Pancreas (tissue), 10 donors: Measurements from ENCODE around the gene MBTD1. TPM values are rescaled to one million over a fixed set of nuclear protein-coding genes. Genes with fewer than 3 reads are reported as not detected.

Experiments used
- ATAC-seq, 4 donors: fragments of 200-7000 bp; cut with Tn5 transposase; one replicate each; pipeline versions ENCODE4 v1.8.0 to v1.9.1; 2020; ENCODE audit warnings: mild to moderate bottlenecking in 4 of 4, moderate library complexity in 4 of 4
- DNase-seq, 6 donors: peaks; one replicate each; pipeline ENCODE4 v3.0.0-alpha.2; 2020
- FAIRE-seq: peaks from 2 replicates; lab custom pipeline; 2012; peaks lifted over from hg19 to GRCh38; lab: Jason Lieb, UNC
- H3K27ac ChIP-seq, 4 donors: fragments of 200-600 bp; sonication (generic); 1 replicate in 3 of 4; 2 replicates in 1 of 4; pipeline versions ENCODE4 v1.5.0 to v1.8.0; 2020
- H3K27me3 ChIP-seq, 4 donors: fragments of 200-600 bp; one replicate each; pipeline ENCODE4 v1.8.0; 2021
- H3K36me3 ChIP-seq, 3 donors: fragments of 200-600 bp; sonication (generic) in 1 of 3; one replicate each; pipeline versions ENCODE4 v1.5.0 to v1.8.0; 2020 to 2021
- H3K4me1 ChIP-seq, 3 donors: fragments of 200-600 bp; one replicate each; pipeline ENCODE4 v1.8.0; 2021
- H3K4me3 ChIP-seq, 4 donors: fragments of 200-600 bp; sonication (generic) in 2 of 4; one replicate each; pipeline versions ENCODE4 v1.5.0 to v1.8.0; 2020 to 2021
- H3K9me3 ChIP-seq, 4 donors: fragments of 200-600 bp; one replicate each; pipeline ENCODE4 v1.8.0; 2021
- CTCF ChIP-seq, 4 donors: fragments of 200-600 bp; sonication (generic) in 3 of 4; IDR thresholded peaks; one replicate each; pipeline versions ENCODE4 v1.5.0 to v1.8.0; 2021; ENCODE audit warnings: antibody characterized with exemption in 4 of 4
- WGBS, 2 donors: extraction: QIAGEN DNeasy Blood & Tissue Kit; methylation state at CpG; one replicate each; pipeline ENCODE4 v1.1.7; 2013; 5-methylcytosine and 5-hydroxymethylcytosine counted together
- intact Hi-C, 3 donors: fragments of 100-400 bp; cut with DNase I; formaldehyde crosslinking; loops; one replicate each; pipeline versions ENCODE4 v1.11.1 to v1.14.2; 2022
- polyA plus RNA-seq, 2 donors: library from polyadenylated mRNA; stranded (reverse); fragments of 200-250 nt; gene quantifications; one replicate each; pipeline ENCODE4 v1.2.3, GENCODE V29; 2013
- total RNA-seq, 6 donors: library from RNA; stranded (reverse); fragmentation: NEBNext Ultra II Directional in 4 of 6; extraction: Animal tissue kit (Norgen Biotek cat#: 25700) in 4 of 6; gene quantifications; one replicate each; pipeline versions ENCODE4 v1.2.1 to v1.2.4, GENCODE V29; 2021 to 2023
- donor health status: healthy with polysubstance abuse.
- donor health status: DM: no; HTN: no; CAD: no; lungs with moderate emphysema.
- donor health status: DM: no; HTN: no; CAD: no.
- donor health status: control.
- donor health status: control.
- donor health status: Bipolar disorder and iron deficiency.
- donor health status: DM: yes; HTN: yes; CAD: no.
- donor health status: DM: no; HTN: no; CAD: no.
- donor health status: DM: no; HTN: no; CAD: no.
- donor health status: DM: yes; HTN: yes; CAD: no.

The MBTD1 gene
- total and polyA plus RNA-seq, 8 donors: 5.6 to 12.6 (median 7.8) TPM

GRCh38 chr17:51289696-51290111 lies 29.9 kb upstream of the MBTD1 start:
- FAIRE-seq (no peak), DNase-seq (no peak), ATAC-seq (no peak)
- Histone ChIP-seq H3K27ac (no peak overlapping the region), H3K4me3 (no peak overlapping the region), H3K36me3 (peaks cover 0 to 24% (median 0%) of the 10 kb centered on the region in 3 donors), H3K9me3 (no peaks in the 10 kb centered on the region), H3K4me1 (no peaks in the 10 kb centered on the region), H3K27me3 (no peaks in the 10 kb centered on the region)
- no peak for TF ChIP-seq CTCF (IDR thresholded peaks at IDR 0.05)
- 81 to 84% methylated on average over 2 of the region's 2 CpGs for WGBS, 2 donors
- intact Hi-C loops: no loop called here

- H3K27ac ChIP-seq: no peak overlapping the region
- TF ChIP-seq CTCF (IDR thresholded peaks at IDR 0.05): no peak
- intact Hi-C loops: no loop called here
- ATAC-seq (no peak), FAIRE-seq (no peak), DNase-seq (no peak)
- no peaks in the 10 kb centered on the region for H3K9me3 ChIP-seq
- no peak overlapping the region for H3K4me3 ChIP-seq
- H3K27me3 ChIP-seq: no peaks in the 10 kb centered on the region
- 95 to 100% methylated on average over 1 of the region's 1 CpG for WGBS, 2 donors
- no peaks in the 10 kb centered on the region for H3K4me1 ChIP-seq
- H3K36me3 ChIP-seq: peaks cover 0 to 18% (median 0%) of the 10 kb centered on the region in 3 donors
These were observed 27.6 kb upstream of the MBTD1 start for GRCh38 chr17:51287412-51287811.

GRCh38 chr17:51279183-51279582 lies 19.3 kb upstream of the MBTD1 start:
- intact Hi-C loops: no loop called here
- Histone ChIP-seq H3K9me3 (no peaks in the 10 kb centered on the region), H3K36me3 (peaks cover 0 to 43% (median 20%) of the 10 kb centered on the region in 3 donors), H3K4me1 (no peaks in the 10 kb centered on the region), H3K27ac (no peak overlapping the region), H3K27me3 (no peaks in the 10 kb centered on the region), H3K4me3 (no peak overlapping the region)
- no peak for FAIRE-seq
- ATAC-seq: no peak
- DNase-seq: no peak
- no peak for TF ChIP-seq CTCF (IDR thresholded peaks at IDR 0.05)

- intact Hi-C loops: no loop called here
- peaks cover 0 to 30% (median 15%) of the 10 kb centered on the region in 3 donors for H3K36me3 ChIP-seq
- H3K4me3 ChIP-seq: no peak overlapping the region
- DNase-seq (no peak), FAIRE-seq (no peak), ATAC-seq (no peak)
- H3K9me3 ChIP-seq: no peaks in the 10 kb centered on the region
- H3K4me1 ChIP-seq: peaks cover 0 to 6% (median 0%) of the 10 kb centered on the region in 3 donors
- no peak overlapping the region for H3K27ac ChIP-seq
- 91 to 96% methylated on average over 1 of the region's 1 CpG for WGBS, 2 donors
- TF ChIP-seq CTCF (IDR thresholded peaks at IDR 0.05): no peak
- no peaks in the 10 kb centered on the region for H3K27me3 ChIP-seq
These were observed 15.5 kb upstream of the MBTD1 start for GRCh38 chr17:51275381-51275780.

GRCh38 chr17:51272812-51273211 lies 13.0 kb upstream of the MBTD1 start:
- WGBS, 2 donors: 96 to 100% methylated on average over 1 of the region's 1 CpG
- FAIRE-seq (no peak), ATAC-seq (no peak), DNase-seq (no peak)
- H3K27ac ChIP-seq: no peak overlapping the region
- no peak overlapping the region for H3K4me3 ChIP-seq
- no peaks in the 10 kb centered on the region for H3K9me3 ChIP-seq
- intact Hi-C loops: no loop called here
- peaks cover 0 to 21% (median 19%) of the 10 kb centered on the region in 3 donors for H3K36me3 ChIP-seq
- H3K4me1 ChIP-seq: peaks cover 0 to 6% (median 0%) of the 10 kb centered on the region in 3 donors
- TF ChIP-seq CTCF (IDR thresholded peaks at IDR 0.05): no peak
- H3K27me3 ChIP-seq: no peaks in the 10 kb centered on the region
